GM18517 (cell line): ENCODE data around the gene EPB41L1.
"Not testable (repeated sequence)": the region's sequence is repeated elsewhere in the genome, so short reads cannot be mapped to it uniquely, and the experiment has no call there.

Experiments used
- ATAC-seq: cut with Tn5 transposase; IDR thresholded peaks from one replicate; pipeline ENCODE4 v1.9.1; 2021; ENCODE audit warnings: mild to moderate bottlenecking, moderate library complexity; ENCODE audit not compliant: unreplicated experiment

EPB41L1 gene

DNA sequence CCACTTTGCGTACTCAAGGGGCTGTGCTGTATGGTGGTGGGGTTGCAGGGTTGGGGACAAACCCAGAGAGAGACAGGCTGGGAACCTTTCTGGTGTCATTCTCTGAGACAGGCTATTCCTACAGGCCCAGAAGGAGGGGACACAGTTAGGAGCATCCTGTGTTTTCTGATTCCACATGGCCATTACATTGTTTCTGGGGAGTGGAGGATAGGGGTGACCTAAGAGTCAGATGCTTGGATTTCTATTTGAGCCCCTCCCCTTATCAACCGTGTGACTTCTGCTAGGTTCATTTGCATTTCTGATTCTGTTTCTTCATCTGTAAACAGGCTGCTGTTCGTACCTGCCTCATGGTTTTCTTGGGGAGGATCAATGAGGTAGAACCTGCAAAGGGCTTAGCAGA is 29.4 kb upstream of the EPB41L1 start:
- ATAC-seq: no peak

GRCh38 chr20:36126836-36127527 is 27.6 kb upstream of the EPB41L1 start:
- no peak for ATAC-seq

- no peak for ATAC-seq
Observed at GRCh38 chr20:36128463-36129159, 25.9 kb upstream of the EPB41L1 start.

GRCh38 chr20:36129160-36129543 is 25.4 kb upstream of the EPB41L1 start:
- no peak for ATAC-seq

- no peak for ATAC-seq
Observed at GRCh38 chr20:36130390-36130789, 24.1 kb upstream of the EPB41L1 start.

GRCh38 chr20:36132802-36133211 is 21.7 kb upstream of the EPB41L1 start:
- ATAC-seq: no peak

- no peak for ATAC-seq
Observed at GRCh38 chr20:36133821-36134220, 20.7 kb upstream of the EPB41L1 start.

- no peak for ATAC-seq
Observed at GRCh38 chr20:36135159-36135558, 19.4 kb upstream of the EPB41L1 start.

DNA sequence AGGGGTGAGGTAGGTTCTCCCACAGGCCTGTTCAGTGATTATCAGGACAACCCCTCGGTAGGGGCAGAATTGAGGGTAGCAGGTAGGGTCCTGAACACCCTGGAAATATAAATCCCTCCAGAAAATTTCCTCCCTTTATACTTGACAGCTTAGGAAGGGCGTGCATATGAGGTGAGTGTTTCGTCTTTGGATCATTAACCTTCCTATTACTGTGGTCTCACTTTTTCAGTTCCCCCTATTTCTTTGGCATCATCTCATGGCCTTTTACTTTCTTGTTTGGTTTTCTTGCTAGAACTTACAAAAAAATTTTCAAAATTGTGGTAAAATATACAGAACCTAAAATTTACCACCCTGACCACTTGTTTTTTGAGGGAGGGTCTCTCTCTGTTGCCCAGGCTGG is 18.7 kb upstream of the EPB41L1 start:
- no peak for ATAC-seq

- not testable (repeated sequence) for ATAC-seq
Observed at GRCh38 chr20:36137313-36137712, 17.2 kb upstream of the EPB41L1 start.

DNA sequence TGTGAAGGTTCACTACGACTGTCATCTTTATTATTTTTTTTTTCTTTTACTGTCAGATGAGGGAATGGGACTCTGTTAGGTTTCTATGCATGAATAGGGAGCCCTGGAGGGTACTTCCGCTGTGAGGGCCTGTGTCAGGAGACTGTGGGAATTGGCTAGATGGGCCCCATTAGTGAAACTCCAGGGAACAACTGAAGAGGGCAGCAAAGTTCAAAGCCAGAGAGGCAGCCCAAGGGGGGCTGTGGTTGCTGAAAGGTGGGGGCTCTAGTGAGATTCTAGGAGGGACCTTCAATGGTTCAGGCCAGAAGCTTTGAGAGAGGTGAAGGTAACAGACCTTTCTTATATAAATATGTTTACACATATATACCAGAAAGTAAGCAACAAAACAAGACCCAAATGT is 13.2 kb upstream of the EPB41L1 start:
- no peak for ATAC-seq

DNA sequence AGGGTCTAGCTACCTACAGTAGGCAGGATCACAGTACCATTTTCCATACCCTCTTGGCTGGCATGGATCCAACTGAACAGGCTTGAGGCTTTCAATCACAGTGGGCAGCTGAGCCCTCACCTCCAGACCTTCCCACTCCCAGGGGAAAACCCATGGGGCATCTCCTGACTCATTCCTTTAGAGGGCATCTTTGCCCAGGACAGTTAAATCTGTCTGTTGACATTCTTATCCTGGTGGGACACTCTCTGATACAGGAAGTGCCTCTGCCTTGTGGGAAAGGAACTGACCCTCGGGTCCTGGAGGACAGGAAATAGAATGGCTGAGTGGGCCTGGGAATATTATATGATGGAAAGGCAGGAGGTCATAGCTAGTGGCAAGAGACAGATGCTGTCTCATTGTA is 10.2 kb upstream of the EPB41L1 start:
- no peak for ATAC-seq

DNA sequence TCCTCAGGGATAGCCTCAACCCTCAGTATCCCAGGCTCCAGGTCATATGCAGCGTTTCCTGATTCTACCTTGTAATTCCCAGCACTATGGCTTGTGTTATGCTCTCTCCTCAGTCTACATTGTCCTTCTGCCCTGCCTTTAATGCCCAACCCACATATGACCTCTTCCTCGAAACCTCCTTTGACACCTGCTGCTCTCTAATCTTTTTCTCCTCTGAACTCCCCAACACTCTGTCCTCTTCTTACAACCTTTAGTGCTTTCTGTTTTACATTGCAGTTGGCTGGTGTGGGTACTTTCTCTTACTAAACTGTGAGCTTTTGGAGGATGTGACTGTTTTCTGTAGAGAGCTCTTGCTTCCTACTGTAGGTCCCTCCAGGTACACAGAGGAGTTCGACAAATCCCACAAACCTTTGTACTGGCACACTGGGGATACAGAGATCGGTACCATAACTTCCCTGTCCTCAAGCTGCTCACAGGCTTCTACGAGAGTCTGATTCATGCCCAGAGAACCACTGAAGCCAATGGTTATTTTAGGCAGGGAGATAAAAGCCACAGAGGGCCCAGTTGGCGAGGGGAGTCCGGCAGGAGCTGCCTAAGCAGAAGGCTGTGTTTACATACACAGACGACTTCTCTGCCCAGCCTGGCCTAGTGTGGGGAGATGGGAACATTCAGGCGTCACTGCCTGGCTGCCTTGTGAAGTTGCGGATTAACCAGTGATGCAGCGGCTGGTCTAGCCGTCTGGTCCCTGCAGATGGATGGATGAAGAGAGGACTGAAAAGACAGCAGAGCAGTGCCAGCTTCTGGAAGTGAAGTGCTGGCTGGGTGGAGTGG is 8.4 kb upstream of the EPB41L1 start:
- ATAC-seq: no peak

DNA sequence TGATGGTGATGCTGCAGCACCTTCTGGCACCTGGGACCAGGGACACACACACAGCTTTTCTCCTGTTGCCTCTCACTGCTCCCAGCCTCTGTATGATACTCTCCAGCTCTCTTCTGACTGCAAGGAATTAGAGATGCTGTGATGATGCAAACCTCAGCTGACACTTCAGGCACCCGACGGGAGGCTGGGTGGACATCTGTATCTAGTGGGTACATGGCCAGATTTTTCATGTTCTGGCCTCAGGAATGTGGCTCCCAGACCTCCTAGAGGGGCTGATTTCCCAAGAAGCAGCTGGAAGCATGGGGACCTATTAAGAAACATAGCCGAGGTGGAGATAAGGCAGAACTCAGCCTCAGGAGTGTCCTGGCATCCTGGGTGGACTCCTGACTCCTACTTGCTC is 6.8 kb upstream of the EPB41L1 start:
- no peak for ATAC-seq

DNA sequence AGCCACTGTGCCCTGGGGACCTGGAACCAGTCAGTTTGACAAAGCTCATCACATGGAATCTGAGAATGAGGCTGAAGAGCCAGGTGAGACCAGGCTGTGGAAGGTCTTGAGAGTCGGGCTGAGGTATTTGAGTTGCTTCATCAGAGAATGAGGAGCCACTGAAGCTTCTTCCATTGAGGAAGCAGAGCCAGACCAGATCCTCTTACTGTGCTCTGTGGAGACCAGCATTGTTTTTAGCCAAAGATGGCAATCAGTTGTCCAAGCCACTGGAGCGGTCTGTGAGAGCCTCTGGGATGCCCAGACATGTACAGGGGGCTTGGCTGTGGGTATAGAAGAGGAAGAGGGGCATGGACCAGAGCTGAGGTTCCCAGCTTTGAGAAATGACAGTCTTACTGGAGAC is 6.1 kb upstream of the EPB41L1 start:
- no peak for ATAC-seq

GRCh38 chr20:36149012-36149411 is 5.5 kb upstream of the EPB41L1 start:
- no peak for ATAC-seq

DNA sequence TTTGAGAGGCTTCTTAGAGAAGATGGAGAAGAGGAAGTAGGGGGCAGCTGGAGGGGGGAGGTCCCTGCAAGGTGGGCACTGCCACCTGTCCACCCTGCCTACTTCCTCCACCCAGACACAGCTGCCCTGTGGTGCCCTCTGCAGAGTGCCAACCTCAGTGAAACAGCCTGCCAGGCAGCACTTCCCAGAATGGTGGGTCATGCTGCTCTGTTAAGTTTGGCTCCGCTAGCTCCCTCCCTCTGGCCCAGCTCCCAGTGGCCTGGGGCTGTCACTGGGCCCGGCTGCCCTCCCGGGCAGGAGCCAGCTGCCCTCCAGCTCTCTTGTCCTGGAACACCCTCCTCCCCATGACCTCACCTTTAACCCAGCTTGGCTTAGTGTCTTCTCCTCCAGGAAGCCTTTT is 5.1 kb upstream of the EPB41L1 start:
- ATAC-seq: no peak

GRCh38 chr20:36150489-36150846 is 4.1 kb upstream of the EPB41L1 start:
- ATAC-seq: no peak

DNA sequence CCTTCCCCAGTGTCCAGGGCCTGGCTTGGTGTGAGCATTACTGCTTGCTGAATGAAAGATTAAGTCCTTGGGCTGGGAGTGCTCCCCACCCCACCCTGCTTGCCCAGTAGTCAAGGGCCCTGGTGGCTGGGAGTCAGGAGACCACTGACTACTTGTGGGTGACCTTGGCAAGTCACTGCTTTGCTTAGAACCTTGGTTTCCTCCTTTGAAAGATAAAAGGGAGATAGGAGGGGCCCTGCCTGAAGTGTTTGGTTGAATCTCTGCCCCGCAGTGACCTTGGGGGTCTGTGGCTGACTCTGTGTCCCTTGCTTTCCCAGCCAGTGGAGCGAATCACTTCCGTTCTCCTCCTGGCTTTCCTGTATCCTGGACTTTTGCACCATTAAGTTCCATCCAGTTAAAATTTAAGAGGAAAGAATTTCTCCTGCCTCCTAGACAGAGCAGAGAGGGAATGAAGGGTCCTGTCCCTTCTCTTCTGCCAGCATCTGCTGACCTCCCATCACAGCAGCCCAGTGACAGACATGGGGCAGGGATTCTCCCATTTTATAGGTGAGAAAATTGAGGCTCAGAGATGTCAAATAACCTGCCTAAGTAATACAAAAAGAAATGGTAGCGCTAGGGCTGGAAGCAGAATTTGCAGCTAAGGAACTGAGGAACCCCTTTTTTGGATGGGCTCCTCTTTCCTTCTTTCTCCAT is 3.5 kb upstream of the EPB41L1 start:
- ATAC-seq: no peak

DNA sequence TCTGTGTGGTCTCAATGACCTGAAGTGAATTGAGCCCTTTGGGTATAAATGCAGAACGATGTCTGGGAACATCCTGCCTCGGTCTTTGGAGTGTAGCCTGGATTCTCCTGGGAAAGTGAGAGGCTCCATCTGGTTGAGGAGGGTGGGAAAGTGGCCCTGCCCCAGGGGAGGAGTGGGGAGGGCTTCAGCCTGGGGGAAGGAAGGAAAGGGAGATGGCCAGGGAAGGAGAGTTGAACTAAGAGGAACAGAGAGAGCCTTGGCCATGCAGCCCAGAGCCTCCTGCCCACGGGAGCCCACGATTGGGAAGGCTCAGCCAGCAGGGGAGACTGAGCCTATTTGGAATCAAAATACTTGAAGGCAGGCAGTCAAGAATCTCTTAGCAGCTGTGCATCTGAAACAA is 2.3 kb upstream of the EPB41L1 start:
- ATAC-seq: no peak

- ATAC-seq: no peak
Observed at GRCh38 chr20:36153204-36153603, 1.3 kb upstream of the EPB41L1 start.
